ENCODE results near the gene CCNG2.

GRCh38 chr4:77193046-77193445 is 36.0 kb downstream of the CCNG2 start:
- no peak for TF ChIP-seq POLR2A (IDR thresholded peaks at IDR 0.05; ENCODE audit: low read depth, low read length)
- TF ChIP-seq POLR2AphosphoS5 (IDR thresholded peaks at IDR 0.05; ENCODE audit: low read depth, low read length): no peak

Measured in GM12892 (cell line).